Sigmoid colon (tissue), 4 donors: Measurements from ENCODE around the gene CNPY1.

ENCODE experiments used
- EP300 ChIP-seq, 4 donors: sonication (generic); formaldehyde crosslinking; IDR thresholded peaks; one replicate each; pipeline ENCODE4 v1.6.1; 2017; ENCODE audit warnings: antibody characterized with exemption in 4 of 4
- POLR2A ChIP-seq, 2 donors: fragments of 450-650 bp; IDR thresholded peaks; one replicate each; pipeline ENCODE4 v1.6.1; 2016; ENCODE audit warnings: antibody characterized with exemption in 2 of 2, mild to moderate bottlenecking in 2 of 2, moderate library complexity in 2 of 2
- POLR2AphosphoS5 ChIP-seq, 4 donors: sonication (generic); formaldehyde crosslinking; IDR thresholded peaks; one replicate each; pipeline ENCODE4 v1.6.1; 2017; ENCODE audit warnings: antibody characterized with exemption in 4 of 4
- TF ChIP-seq, protein P1 (sequence below), 4 experiments: fragments of 450-650 bp in 3 of 4; fragments of 200-600 bp in 1 of 4; IDR thresholded peaks; one replicate each; pipeline ENCODE4 v1.5.1; 2016 to 2019; ENCODE audit warnings: antibody characterized with exemption in 4 of 4, mild to moderate bottlenecking in 3 of 4, moderate library complexity in 2 of 4

DNA sequence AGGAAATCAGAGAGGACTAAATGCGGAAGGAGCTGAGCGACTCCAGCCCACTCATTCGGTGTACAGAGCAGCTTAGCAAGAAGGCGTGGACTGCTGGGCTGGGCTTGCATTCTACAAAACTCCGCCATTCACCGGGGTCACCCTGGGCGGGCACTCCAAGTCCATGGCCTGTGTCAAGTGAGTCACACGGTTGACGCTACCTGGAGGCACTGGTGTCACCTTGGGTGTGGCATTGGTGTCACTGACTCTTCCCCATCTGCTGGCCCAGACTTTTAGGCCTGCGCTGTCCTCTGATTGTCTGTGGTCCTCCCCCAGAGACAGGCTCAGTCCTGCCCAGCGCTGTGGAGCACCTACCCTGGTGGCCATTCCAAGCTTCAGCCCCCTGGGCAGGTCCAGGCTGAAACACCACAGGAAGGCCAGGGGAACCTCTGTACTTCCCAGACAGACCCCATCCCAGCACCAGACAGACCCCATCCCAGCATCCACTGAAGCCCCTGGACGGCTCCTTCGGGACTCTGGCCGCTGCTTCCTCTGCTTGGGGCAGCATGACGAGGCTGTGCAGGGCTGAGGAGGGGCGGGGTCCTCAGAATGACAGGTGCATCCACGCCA lies 30.6 kb upstream of the CNPY1 start:
- TF ChIP-seq, protein P1, sequence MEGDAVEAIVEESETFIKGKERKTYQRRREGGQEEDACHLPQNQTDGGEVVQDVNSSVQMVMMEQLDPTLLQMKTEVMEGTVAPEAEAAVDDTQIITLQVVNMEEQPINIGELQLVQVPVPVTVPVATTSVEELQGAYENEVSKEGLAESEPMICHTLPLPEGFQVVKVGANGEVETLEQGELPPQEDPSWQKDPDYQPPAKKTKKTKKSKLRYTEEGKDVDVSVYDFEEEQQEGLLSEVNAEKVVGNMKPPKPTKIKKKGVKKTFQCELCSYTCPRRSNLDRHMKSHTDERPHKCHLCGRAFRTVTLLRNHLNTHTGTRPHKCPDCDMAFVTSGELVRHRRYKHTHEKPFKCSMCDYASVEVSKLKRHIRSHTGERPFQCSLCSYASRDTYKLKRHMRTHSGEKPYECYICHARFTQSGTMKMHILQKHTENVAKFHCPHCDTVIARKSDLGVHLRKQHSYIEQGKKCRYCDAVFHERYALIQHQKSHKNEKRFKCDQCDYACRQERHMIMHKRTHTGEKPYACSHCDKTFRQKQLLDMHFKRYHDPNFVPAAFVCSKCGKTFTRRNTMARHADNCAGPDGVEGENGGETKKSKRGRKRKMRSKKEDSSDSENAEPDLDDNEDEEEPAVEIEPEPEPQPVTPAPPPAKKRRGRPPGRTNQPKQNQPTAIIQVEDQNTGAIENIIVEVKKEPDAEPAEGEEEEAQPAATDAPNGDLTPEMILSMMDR (IDR thresholded peaks at IDR 0.05): no peak
- no peak for TF ChIP-seq POLR2AphosphoS5 (IDR thresholded peaks at IDR 0.05)
- no peak for TF ChIP-seq POLR2A (IDR thresholded peaks at IDR 0.05)
- no peak for TF ChIP-seq EP300 (IDR thresholded peaks at IDR 0.05)
